Thoracic aorta (tissue), 2 donors: ENCODE data around the gene REEP3. TPM values are rescaled to one million over a fixed set of nuclear protein-coding genes. Genes with fewer than 3 reads are reported as not detected.
"Not testable (repeated sequence)": the region's sequence is repeated elsewhere in the genome, so short reads cannot be mapped to it uniquely, and the experiment has no call there.

Experiments
- ATAC-seq: fragments of 150-250 bp; one replicate; pipeline ENCODE4 v1.8.0; 2017; ENCODE audit warnings: low read depth; ENCODE audit not compliant: insufficient number of reproducible peaks, low FRiP score
- DNase-seq: peaks from one replicate; pipeline ENCODE4 v3.0.0-alpha.2; 2020; ENCODE audit warnings: low spot score
- H3K27ac ChIP-seq, 2 donors: fragments of 200-600 bp; sonication (generic); 1 replicate in 1 of 2; 2 replicates in 1 of 2; pipeline ENCODE4 v1.5.1; 2016; ENCODE audit warnings: mild to moderate bottlenecking in 2 of 2, moderate library complexity in 2 of 2
- H3K27me3 ChIP-seq: fragments of 200-600 bp; sonication (generic); replicated peaks from 2 replicates; pipeline ENCODE4 v1.6.0; 2016; ENCODE audit warnings: mild to moderate bottlenecking; ENCODE audit not compliant: insufficient read depth
- H3K36me3 ChIP-seq: fragments of 200-600 bp; sonication (generic); one replicate; pipeline ENCODE4 v1.5.1; 2016
- H3K4me1 ChIP-seq, 2 donors: fragments of 200-600 bp; sonication (generic); 1 replicate in 1 of 2; 2 replicates in 1 of 2; pipeline versions ENCODE4 v1.5.1 to v1.6.0; 2016; ENCODE audit warnings: low read depth in 2 of 2, mild to moderate bottlenecking in 1 of 2; ENCODE audit not compliant: control insufficient read depth in 1 of 2
- H3K4me3 ChIP-seq: fragments of 200-600 bp; sonication (generic); 2 replicates; pipeline ENCODE4 v1.5.1; 2016; ENCODE audit warnings: mild to moderate bottlenecking
- H3K9me3 ChIP-seq: fragments of 200-600 bp; sonication (generic); 2 replicates; pipeline ENCODE4 v1.5.1; 2016
- CTCF ChIP-seq: fragments of 200-600 bp; sonication (generic); IDR thresholded peaks from one replicate; pipeline ENCODE4 v1.5.1; 2019; ENCODE audit warnings: antibody characterized with exemption
- total RNA-seq, 2 donors: library from RNA; depleted of rRNA; stranded (reverse); fragments of >200 nt; gene quantifications; one replicate each; pipeline versions ENCODE4 v1.1.0 to v1.2.3, GENCODE V29; 2016

REEP3 gene
- total RNA-seq, 2 donors from 2014 or later = 75.0 to 91.6 TPM

- H3K36me3 ChIP-seq = no peaks in the 10 kb centered on the region
- DNase-seq (no peak), ATAC-seq (no peak)
- no peaks in the 10 kb centered on the region for H3K27me3 ChIP-seq
- H3K4me1 ChIP-seq = peaks cover 0 to 3% of the 10 kb centered on the region in 2 donors
- no peaks in the 10 kb centered on the region for H3K9me3 ChIP-seq
- no peak for TF ChIP-seq CTCF
- no peak overlapping the region for H3K4me3 ChIP-seq
- H3K27ac ChIP-seq = no peak overlapping the region
Observed at GRCh38 chr10:63664341-63664885, 143.2 kb downstream of the REEP3 start.

GRCh38 chr10:63665006-63665580, 143.9 kb downstream of the REEP3 start:
- not testable (repeated sequence) for H3K9me3 ChIP-seq, ATAC-seq, DNase-seq, H3K27ac ChIP-seq, H3K27me3 ChIP-seq, H3K4me3 ChIP-seq, H3K36me3 ChIP-seq, H3K4me1 ChIP-seq

GRCh38 chr10:63665670-63666134, 144.5 kb downstream of the REEP3 start:
- no peaks in the 10 kb centered on the region for H3K27me3 ChIP-seq
- no peak overlapping the region for H3K4me3 ChIP-seq
- H3K9me3 ChIP-seq = no peaks in the 10 kb centered on the region
- H3K27ac ChIP-seq = no peak overlapping the region
- no peak for ATAC-seq
- H3K4me1 ChIP-seq = peaks cover 0 to 3% of the 10 kb centered on the region in 2 donors
- no peak for DNase-seq
- H3K36me3 ChIP-seq = no peaks in the 10 kb centered on the region
- TF ChIP-seq CTCF = no peak

GRCh38 chr10:63666836-63667383, 145.7 kb downstream of the REEP3 start:
- TF ChIP-seq CTCF = no peak
- Histone ChIP-seq H3K4me3 (no peak overlapping the region), H3K36me3 (no peaks in the 10 kb centered on the region), H3K27ac (no peak overlapping the region), H3K27me3 (no peaks in the 10 kb centered on the region), H3K4me1 (peaks cover 8 to 10% of the 10 kb centered on the region in 2 donors), H3K9me3 (no peaks in the 10 kb centered on the region)
- no peak for ATAC-seq
- DNase-seq = no peak

- Histone ChIP-seq H3K4me1 (peaks cover 8 to 11% of the 10 kb centered on the region in 2 donors), H3K36me3 (no peaks in the 10 kb centered on the region), H3K27ac (no peak overlapping the region), H3K4me3 (no peak overlapping the region), H3K9me3 (no peaks in the 10 kb centered on the region), H3K27me3 (no peaks in the 10 kb centered on the region)
- ATAC-seq (no peak), DNase-seq (no peak)
- TF ChIP-seq CTCF = no peak
Observed at GRCh38 chr10:63667596-63668480, 146.6 kb downstream of the REEP3 start.
